Measurements from ENCODE around the gene IGSF22. TPM values are rescaled to one million over a fixed set of nuclear protein-coding genes. Genes with fewer than 3 reads are reported as not detected.

The IGSF22 gene
- total and polyA plus RNA-seq, 2 experiments from 2014 or later = 0.03 to 0.82 TPM

GRCh38 chr11:18730020-18730419 is 4.0 kb upstream of the IGSF22 start:
- Histone ChIP-seq H3K4me1 (ENCODE audit: low read depth) (no peaks in the 10 kb centered on the region), H3K27ac (no peak overlapping the region), H3K36me3 (no peaks in the 10 kb centered on the region), H3K9me3 (ENCODE audit: low read depth) (no peaks in the 10 kb centered on the region), H3K27me3 (no peaks in the 10 kb centered on the region), H3K4me3 (no peak overlapping the region)
- no peak for DNase-seq (ENCODE audit: low read depth in 1 of 2, low spot score in 1 of 2)
- TF ChIP-seq CTCF (IDR thresholded peaks at IDR 0.05; ENCODE audit: low read depth, low read length) = no peak

- Histone ChIP-seq H3K27ac (no peak overlapping the region), H3K9me3 (ENCODE audit: low read depth) (no peaks in the 10 kb centered on the region), H3K4me1 (ENCODE audit: low read depth) (no peaks in the 10 kb centered on the region), H3K36me3 (no peaks in the 10 kb centered on the region), H3K4me3 (no peak overlapping the region), H3K27me3 (no peaks in the 10 kb centered on the region)
- TF ChIP-seq CTCF (IDR thresholded peaks at IDR 0.05; ENCODE audit: low read depth, low read length) = no peak
- no peak for DNase-seq (ENCODE audit: low read depth in 1 of 2, low spot score in 1 of 2)
These were observed 3.4 kb upstream of the IGSF22 start for GRCh38 chr11:18729426-18729825.

GRCh38 chr11:18728658-18729057 is 2.7 kb upstream of the IGSF22 start:
- TF ChIP-seq CTCF (IDR thresholded peaks at IDR 0.05; ENCODE audit: low read depth, low read length) = no peak
- no peaks in the 10 kb centered on the region for H3K9me3 ChIP-seq (ENCODE audit: low read depth)
- no peak overlapping the region for H3K4me3 ChIP-seq
- H3K4me1 ChIP-seq (ENCODE audit: low read depth) = no peaks in the 10 kb centered on the region
- H3K27ac ChIP-seq = no peak overlapping the region
- no peak for DNase-seq (ENCODE audit: low read depth in 1 of 2, low spot score in 1 of 2)
- no peaks in the 10 kb centered on the region for H3K27me3 ChIP-seq
- no peaks in the 10 kb centered on the region for H3K36me3 ChIP-seq

- no peak overlapping the region for H3K4me3 ChIP-seq
- no peaks in the 10 kb centered on the region for H3K36me3 ChIP-seq
- no peak overlapping the region for H3K27ac ChIP-seq
- H3K27me3 ChIP-seq = no peaks in the 10 kb centered on the region
- peak; percentile 87 for TF ChIP-seq CTCF (IDR thresholded peaks at IDR 0.05; ENCODE audit: low read depth, low read length)
- peak; percentile 44 to 65 for DNase-seq (ENCODE audit: low read depth in 1 of 2, low spot score in 1 of 2)
- H3K4me1 ChIP-seq (ENCODE audit: low read depth) = no peaks in the 10 kb centered on the region
- H3K9me3 ChIP-seq (ENCODE audit: low read depth) = no peaks in the 10 kb centered on the region
These were observed 1.7 kb upstream of the IGSF22 start for GRCh38 chr11:18727479-18728236.

GRCh38 chr11:18723991-18724390 is 2.0 kb downstream of the IGSF22 start:
- no peaks in the 10 kb centered on the region for H3K9me3 ChIP-seq (ENCODE audit: low read depth)
- no peaks in the 10 kb centered on the region for H3K36me3 ChIP-seq
- H3K27me3 ChIP-seq = no peaks in the 10 kb centered on the region
- DNase-seq (ENCODE audit: low read depth in 1 of 2, low spot score in 1 of 2) = no peak
- H3K27ac ChIP-seq = no peak overlapping the region
- no peak overlapping the region for H3K4me3 ChIP-seq
- no peak for TF ChIP-seq CTCF (IDR thresholded peaks at IDR 0.05; ENCODE audit: low read depth, low read length)
- no peaks in the 10 kb centered on the region for H3K4me1 ChIP-seq (ENCODE audit: low read depth)

Data from cardiac muscle cell (in vitro differentiated cells and primary cell).